GM11168 (cell line): ENCODE measurements around the gene KRR1.
"Not testable (repeated sequence)": the region's sequence is repeated elsewhere in the genome, so short reads cannot be mapped to it uniquely, and the experiment has no call there.

Source experiments
- in situ Hi-C: fragments of 300-500 bp; cut with MboI; formaldehyde crosslinking; loops from one replicate; pipeline ENCODE4 v1.12.0; 2022; ENCODE audit warnings: low sequenced_read_pairs; ENCODE audit not compliant: unreplicated experiment

Gene KRR1

GRCh38 chr12:75481013-75481705 lies 30.2 kb downstream of the KRR1 start:
- in situ Hi-C loops = loop anchor here (10.0 kb wide), 1 partner anchor 96 kb away; no protein-coding TSS in a partner anchor

- in situ Hi-C loops = loop anchor here (10.0 kb wide), 1 partner anchor 96 kb away; no protein-coding TSS in a partner anchor
Observed at GRCh38 chr12:75480469-75480949, 30.9 kb downstream of the KRR1 start, which contains the start of gene GLIPR1. Gene GLIPR1 (plus strand): TSS chr12:75480755. CDS start chr12:75480881, 126 bp downstream.

- in situ Hi-C loops = loop anchor here (10.0 kb wide), 1 partner anchor 95 kb away; no protein-coding TSS in a partner anchor
Observed at GRCh38 chr12:75479963-75480461, 31.4 kb downstream of the KRR1 start.

- in situ Hi-C loops = no loop called here
Observed at GRCh38 chr12:75478116-75478794, 33.2 kb downstream of the KRR1 start.

- in situ Hi-C loops = no loop called here
Observed at GRCh38 chr12:75477137-75477536, 34.3 kb downstream of the KRR1 start.

GRCh38 chr12:75476071-75476470 lies 35.3 kb downstream of the KRR1 start:
- in situ Hi-C loops = no loop called here

- in situ Hi-C loops = no loop called here
Observed at GRCh38 chr12:75474116-75474515, 37.3 kb downstream of the KRR1 start.

- in situ Hi-C loops = no loop called here
Observed at GRCh38 chr12:75471902-75472890, 39.2 kb downstream of the KRR1 start.

GRCh38 chr12:75460204-75460603 lies 51.2 kb downstream of the KRR1 start:
- in situ Hi-C loops = no loop called here

- in situ Hi-C loops = no loop called here
Observed at GRCh38 chr12:75459755-75460154, 51.7 kb downstream of the KRR1 start.

- in situ Hi-C loops = not testable (repeated sequence)
Observed at GRCh38 chr12:75457866-75458265, 53.5 kb downstream of the KRR1 start.

GRCh38 chr12:75457191-75457590 lies 54.2 kb downstream of the KRR1 start:
- in situ Hi-C loops = no loop called here

- in situ Hi-C loops = no loop called here
Observed at GRCh38 chr12:75455839-75456238, 55.6 kb downstream of the KRR1 start.

GRCh38 chr12:75452675-75453330 lies 58.6 kb downstream of the KRR1 start:
- in situ Hi-C loops = no loop called here

GRCh38 chr12:75447691-75448393 lies 63.6 kb downstream of the KRR1 start:
- in situ Hi-C loops = no loop called here

GRCh38 chr12:75446857-75447256 lies 64.6 kb downstream of the KRR1 start:
- in situ Hi-C loops = no loop called here

GRCh38 chr12:75445137-75445507 lies 66.3 kb downstream of the KRR1 start:
- in situ Hi-C loops = not testable (repeated sequence)

- in situ Hi-C loops = no loop called here
Observed at GRCh38 chr12:75444429-75445136, 66.8 kb downstream of the KRR1 start.
